Kidney (tissue), 14 donors: ENCODE results near the gene PCDH8. TPM values are rescaled to one million over a fixed set of nuclear protein-coding genes. Genes with fewer than 3 reads are reported as not detected.

Source experiments
- DNase-seq, 5 donors: peaks; one replicate each; pipeline ENCODE4 v3.0.0-alpha.2; 2013 to 2020
- FAIRE-seq: peaks from 2 replicates; lab custom pipeline; 2012; peaks lifted over from hg19 to GRCh38; lab: Jason Lieb, UNC
- H3K27ac ChIP-seq, 2 donors: one replicate each; pipeline ENCODE4 v1.7.0; 2013; ENCODE audit warnings: low read depth in 2 of 2, low read length in 2 of 2, inconsistent platforms in 1 of 2
- H3K27me3 ChIP-seq: one replicate; pipeline ENCODE4 v1.7.1; 2013; ENCODE audit warnings: low read length, inconsistent platforms; ENCODE audit not compliant: control insufficient read depth, insufficient read depth
- H3K36me3 ChIP-seq, 3 donors: one replicate each; pipeline versions ENCODE4 v1.7.0 to v1.7.1; 2013; ENCODE audit warnings: low read length in 3 of 3, control low read depth in 1 of 3, inconsistent platforms in 1 of 3; ENCODE audit not compliant: insufficient read depth in 3 of 3, control insufficient read depth in 2 of 3
- H3K4me1 ChIP-seq, 3 donors: one replicate each; pipeline versions ENCODE4 v1.7.0 to v1.7.1; 2013; ENCODE audit warnings: low read length in 3 of 3, inconsistent platforms in 1 of 3, low read depth in 1 of 3; ENCODE audit not compliant: control insufficient read depth in 2 of 3, insufficient read depth in 2 of 3
- H3K4me3 ChIP-seq, 3 donors: one replicate each; pipeline versions ENCODE4 v1.7.0 to v1.8.1; 2013; ENCODE audit warnings: low read length in 3 of 3, control low read depth in 1 of 3, inconsistent platforms in 1 of 3
- H3K9ac ChIP-seq, 3 donors: one replicate each; pipeline versions ENCODE4 v1.7.0 to v1.7.1; 2013; ENCODE audit warnings: low read length in 3 of 3, control low read depth in 1 of 3, inconsistent platforms in 1 of 3
- H3K9me3 ChIP-seq, 3 donors: one replicate each; pipeline versions ENCODE4 v1.7.0 to v1.7.1; 2013; ENCODE audit warnings: low read length in 3 of 3, control low read depth in 1 of 3, inconsistent platforms in 1 of 3; ENCODE audit not compliant: control insufficient read depth in 2 of 3, insufficient read depth in 1 of 3
- intact Hi-C: fragments of 100-400 bp; cut with DNase I; formaldehyde crosslinking; loops from one replicate; pipeline ENCODE4 v1.11.1; 2022
- polyA plus RNA-seq: library from polyadenylated mRNA; stranded (reverse); fragments of 350-450 nt; fragmentation: Illumina TruSeq; extraction: RNeasy Lipid Tissue Mini Kit (QIAGEN cat#74804); gene quantifications from one replicate; pipeline ENCODE4 v1.2.3, GENCODE V29; 2014; ENCODE audit warnings: low read depth, low replicate concordance; ENCODE audit not compliant: insufficient read depth
- total RNA-seq: library from RNA; stranded (reverse); fragmentation: NEBNext Ultra II Directional; extraction: Animal tissue kit (Norgen Biotek cat#: 25700); gene quantifications from one replicate; pipeline ENCODE4 v1.2.1, GENCODE V29; 2021
- TF ChIP-seq, protein P1 (sequence below): IDR thresholded peaks from 3 replicates; pipeline ENCODE4 v1.5.1; 2012; ENCODE audit warnings: mild to moderate bottlenecking, moderate library complexity, borderline replicate concordance; ENCODE audit not compliant: insufficient read depth; ENCODE audit errors: extremely low read depth
- donor health status: control.
- donor health status: control.
- donor health status: control.
- donor health status: control.
- donor health status: control.
- donor health status: DM: yes; HTN: yes; CAD: no.
- donor health status: Normal renal cell carcinoma (clear cell type).

Gene PCDH8
- total and polyA plus RNA-seq, 2 donors from 2014 or later: not detected

DNA sequence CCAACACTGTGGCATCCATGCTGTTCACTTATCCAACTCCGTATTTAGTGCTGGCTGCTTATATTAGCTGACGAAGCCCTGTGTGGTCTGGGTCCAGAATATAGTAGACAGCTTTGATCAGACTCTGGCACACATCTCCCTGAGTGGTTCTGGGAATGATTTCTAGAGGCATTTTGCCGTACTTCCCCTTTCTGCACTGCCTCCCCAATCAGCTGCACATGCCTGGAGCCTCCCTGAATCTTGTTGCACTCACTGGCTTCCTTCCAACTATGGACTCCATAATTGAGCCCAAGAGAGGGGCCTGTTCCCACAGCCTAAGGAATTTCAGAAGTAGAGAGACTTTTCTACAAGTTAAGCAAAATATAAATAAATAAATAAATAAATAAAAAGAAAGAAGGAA, 30.4 kb upstream of the PCDH8 start:
- FAIRE-seq: no peak
- Histone ChIP-seq H3K36me3 (no peaks in the 10 kb centered on the region), H3K9me3 (peaks cover 0 to 16% (median 0%) of the 10 kb centered on the region in 3 donors), H3K27ac (no peak overlapping the region), H3K4me3 (no peak overlapping the region), H3K9ac (no peak overlapping the region), H3K4me1 (no peaks in the 10 kb centered on the region), H3K27me3 (no peaks in the 10 kb centered on the region)
- TF ChIP-seq, protein P1, sequence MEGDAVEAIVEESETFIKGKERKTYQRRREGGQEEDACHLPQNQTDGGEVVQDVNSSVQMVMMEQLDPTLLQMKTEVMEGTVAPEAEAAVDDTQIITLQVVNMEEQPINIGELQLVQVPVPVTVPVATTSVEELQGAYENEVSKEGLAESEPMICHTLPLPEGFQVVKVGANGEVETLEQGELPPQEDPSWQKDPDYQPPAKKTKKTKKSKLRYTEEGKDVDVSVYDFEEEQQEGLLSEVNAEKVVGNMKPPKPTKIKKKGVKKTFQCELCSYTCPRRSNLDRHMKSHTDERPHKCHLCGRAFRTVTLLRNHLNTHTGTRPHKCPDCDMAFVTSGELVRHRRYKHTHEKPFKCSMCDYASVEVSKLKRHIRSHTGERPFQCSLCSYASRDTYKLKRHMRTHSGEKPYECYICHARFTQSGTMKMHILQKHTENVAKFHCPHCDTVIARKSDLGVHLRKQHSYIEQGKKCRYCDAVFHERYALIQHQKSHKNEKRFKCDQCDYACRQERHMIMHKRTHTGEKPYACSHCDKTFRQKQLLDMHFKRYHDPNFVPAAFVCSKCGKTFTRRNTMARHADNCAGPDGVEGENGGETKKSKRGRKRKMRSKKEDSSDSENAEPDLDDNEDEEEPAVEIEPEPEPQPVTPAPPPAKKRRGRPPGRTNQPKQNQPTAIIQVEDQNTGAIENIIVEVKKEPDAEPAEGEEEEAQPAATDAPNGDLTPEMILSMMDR: no peak
- no peak for DNase-seq
- intact Hi-C loops: no loop called here

DNA sequence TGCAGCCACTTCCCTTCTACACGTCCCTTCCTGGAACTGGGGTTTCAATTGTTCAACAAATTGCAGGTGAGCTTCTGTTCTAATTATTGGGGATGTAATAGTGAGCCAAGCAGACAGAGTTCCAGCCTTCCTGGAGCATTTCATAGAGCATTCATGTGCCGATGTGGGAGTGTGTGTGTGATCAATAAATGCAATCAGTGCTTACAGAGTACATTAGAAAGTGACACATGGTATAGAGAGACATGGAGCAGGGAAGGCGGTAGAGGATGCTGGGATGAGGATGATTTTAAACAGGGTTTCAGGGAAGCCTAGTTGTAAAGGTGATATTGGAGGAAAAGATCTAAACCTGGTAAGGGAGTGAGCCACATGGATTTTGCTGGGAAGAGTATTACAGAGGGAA, 21.7 kb upstream of the PCDH8 start:
- H3K9me3 ChIP-seq: peaks cover 0 to 10% (median 0%) of the 10 kb centered on the region in 3 donors
- no peak for FAIRE-seq

DNA sequence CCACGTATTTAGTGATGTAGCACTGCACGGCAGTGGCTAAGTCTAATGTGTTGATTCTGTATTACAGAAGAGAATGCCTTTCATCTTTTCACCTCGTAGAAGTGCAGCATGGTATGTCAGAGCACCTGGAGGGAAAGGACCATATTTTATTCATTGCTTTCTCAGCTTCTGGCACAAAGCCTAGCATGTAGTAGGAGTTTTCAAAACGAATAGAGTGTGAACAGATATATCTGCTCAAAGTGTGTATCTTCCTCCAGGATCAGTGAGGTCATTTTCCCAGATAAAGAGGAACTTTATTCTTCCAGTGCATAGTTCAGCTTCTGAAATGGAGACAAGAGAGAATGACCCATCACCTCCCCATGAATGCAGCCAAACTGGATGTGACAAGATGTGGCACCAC, 21.2 kb upstream of the PCDH8 start:
- Histone ChIP-seq H3K36me3 (no peaks in the 10 kb centered on the region), H3K4me1 (no peaks in the 10 kb centered on the region), H3K27ac (no peak overlapping the region), H3K4me3 (no peak overlapping the region), H3K27me3 (no peaks in the 10 kb centered on the region), H3K9me3 (peaks cover 0 to 8% (median 0%) of the 10 kb centered on the region in 3 donors), H3K9ac (no peak overlapping the region)
- TF ChIP-seq, protein P1: no peak
- DNase-seq (no peak), FAIRE-seq (no peak)
- intact Hi-C loops: no loop called here

More for the DNA sequence above, 21.7 kb upstream of the PCDH8 start:
- Histone ChIP-seq H3K4me3 (no peak overlapping the region), H3K4me1 (no peaks in the 10 kb centered on the region), H3K36me3 (no peaks in the 10 kb centered on the region), H3K27me3 (no peaks in the 10 kb centered on the region), H3K27ac (no peak overlapping the region), H3K9ac (no peak overlapping the region)
- TF ChIP-seq, protein P1: no peak
- no peak for DNase-seq
- intact Hi-C loops: no loop called here

DNA sequence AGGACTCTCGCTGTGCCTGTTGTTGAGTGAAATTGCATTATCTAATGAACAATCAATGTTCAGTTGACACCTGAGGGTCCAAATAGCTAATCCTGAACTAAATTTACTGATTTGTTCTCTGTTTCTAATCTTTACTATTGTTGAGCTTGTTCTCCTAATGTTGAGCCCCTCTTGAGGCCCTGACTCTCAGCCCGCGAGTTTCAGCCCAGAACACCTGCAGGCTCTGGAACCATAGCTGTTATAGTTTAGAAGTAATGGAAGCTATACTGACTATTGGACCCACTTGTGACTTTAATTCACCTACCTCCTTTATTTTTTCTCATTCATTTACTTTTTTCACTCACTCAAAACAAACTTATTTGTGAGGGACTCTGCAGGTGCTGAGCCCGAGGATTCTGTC, 20.6 kb upstream of the PCDH8 start:
- Histone ChIP-seq H3K9me3 (peaks cover 0 to 3% (median 0%) of the 10 kb centered on the region in 3 donors), H3K36me3 (no peaks in the 10 kb centered on the region), H3K4me1 (no peaks in the 10 kb centered on the region), H3K27ac (no peak overlapping the region), H3K4me3 (no peak overlapping the region), H3K9ac (no peak overlapping the region), H3K27me3 (no peaks in the 10 kb centered on the region)
- intact Hi-C loops: no loop called here
- TF ChIP-seq, protein P1: no peak
- no peak for DNase-seq
- no peak for FAIRE-seq
